SK-N-SH (cell line): Measurements from ENCODE around the gene FHDC1. TPM values are rescaled to one million over a fixed set of nuclear protein-coding genes. Genes with fewer than 3 reads are reported as not detected.

Source experiments
- CTCF ChIA-PET: fragments of 300-600, 350-600 bp; formaldehyde crosslinking; extraction: SDS; loops from one replicate; lab custom pipeline; 2021; lab: Yijun Ruan, JAX
- POLR2A ChIA-PET: fragments of 350-600 bp; sonication (Branson Sonifier 250); formaldehyde crosslinking; extraction: SDS; loops from one replicate; lab custom pipeline; 2020; ENCODE audit warnings: antibody characterized with exemption, inconsistent platforms; lab: Yijun Ruan, JAX
- DNase-seq: peaks from one replicate; pipeline ENCODE4 v3.0.0; 2012
- H2AFZ ChIP-seq: fragments of 200-600 bp; sonication (generic); 2 replicates; pipeline ENCODE4 v1.8.1; 2016; ENCODE audit warnings: antibody characterized with exemption, mild to moderate bottlenecking, low read depth
- H3F3A ChIP-seq: fragments of 200-600 bp; sonication (generic); replicated peaks from 2 replicates; pipeline ENCODE3; 2016; ENCODE audit warnings: antibody characterized with exemption, mild to moderate bottlenecking; ENCODE audit not compliant: insufficient read depth
- H3K27ac ChIP-seq, 2 experiments: fragments of 200-500 bp in 1 of 2; fragments of 200-600 bp in 1 of 2; sonication (Bioruptor generic) in 1 of 2; sonication (generic), shearing (Covaris generic) in 1 of 2; 2 replicates each; pipeline versions ENCODE4 v1.5.1 to v1.6.1; 2014 to 2016; ENCODE audit warnings: low read depth in 2 of 2, inconsistent platforms in 1 of 2, low read length in 1 of 2, mild to moderate bottlenecking in 1 of 2, mixed read lengths in 1 of 2
- H3K27me3 ChIP-seq: fragments of 200-600 bp; sonication (generic), shearing (Covaris generic); 2 replicates; pipeline ENCODE4 v1.6.1; 2016; ENCODE audit warnings: mixed run types; ENCODE audit not compliant: insufficient read depth
- H3K36me3 ChIP-seq, 2 experiments: fragments of 200-500 bp in 1 of 2; fragments of 200-600 bp in 1 of 2; sonication (Bioruptor generic) in 1 of 2; sonication (generic) in 1 of 2; replicated peaks in 1 of 2; 2 replicates each; pipeline versions ENCODE3 to v1.5.1; 2014 to 2016; ENCODE audit warnings: low read length in 1 of 2, mild to moderate bottlenecking in 1 of 2; ENCODE audit not compliant: insufficient read depth in 2 of 2, control insufficient read depth in 1 of 2
- H3K4me1 ChIP-seq, 2 experiments: fragments of 200-500 bp in 1 of 2; fragments of 200-600 bp in 1 of 2; sonication (Bioruptor generic) in 1 of 2; sonication (generic), shearing (Covaris generic) in 1 of 2; 2 replicates each; pipeline versions ENCODE4 v1.5.1 to v1.6.1; 2014 to 2016; ENCODE audit warnings: low read depth in 1 of 2, low read length in 1 of 2, mixed run types in 1 of 2; ENCODE audit not compliant: insufficient read depth in 2 of 2, control insufficient read depth in 1 of 2
- H3K4me2 ChIP-seq: fragments of 200-600 bp; sonication (generic), shearing (Covaris generic); 2 replicates; pipeline ENCODE4 v1.6.1; 2017; ENCODE audit warnings: mixed run types
- H3K4me3 ChIP-seq, 2 experiments: fragments of 200-500 bp in 1 of 2; fragments of 200-600 bp in 1 of 2; sonication (Bioruptor generic) in 1 of 2; sonication (generic), shearing (Covaris generic) in 1 of 2; 2 replicates each; pipeline versions ENCODE4 v1.5.1 to v1.8.1; 2014 to 2016; ENCODE audit warnings: low read depth in 2 of 2, inconsistent platforms in 1 of 2, low read length in 1 of 2, mild to moderate bottlenecking in 1 of 2, mixed read lengths in 1 of 2, moderate library complexity in 1 of 2
- H3K79me2 ChIP-seq: fragments of 200-600 bp; sonication (generic); 2 replicates; pipeline ENCODE4 v1.8.1; 2017; ENCODE audit warnings: mild to moderate bottlenecking; ENCODE audit not compliant: insufficient read depth
- H3K9ac ChIP-seq: fragments of 200-600 bp; sonication (generic); 2 replicates; pipeline ENCODE4 v1.6.1; 2017; ENCODE audit warnings: mixed run types
- H3K9me2 ChIP-seq: fragments of 200-600 bp; sonication (generic); 2 replicates; pipeline ENCODE4 v1.6.1; 2017; ENCODE audit warnings: mixed run types
- H3K9me3 ChIP-seq: fragments of 200-600 bp; sonication (generic); 2 replicates; pipeline ENCODE4 v1.6.1; 2017; ENCODE audit warnings: mixed run types, mild to moderate bottlenecking, moderate library complexity
- H4K20me1 ChIP-seq: fragments of 200-600 bp; sonication (generic); 2 replicates; pipeline ENCODE4 v1.6.1; 2017; ENCODE audit warnings: mild to moderate bottlenecking, mixed run types; ENCODE audit not compliant: insufficient read depth
- CHD2 ChIP-seq: fragments of 150-350 bp; IDR thresholded peaks from 2 replicates; pipeline ENCODE4 v1.6.1; 2018; ENCODE audit warnings: low read length; ENCODE audit not compliant: partially characterized antibody
- CTCF ChIP-seq: fragments of 200-600 bp; sonication (generic); IDR thresholded peaks from 2 replicates; pipeline ENCODE4 v1.6.1; 2017; ENCODE audit warnings: antibody characterized with exemption, mild to moderate bottlenecking, moderate library complexity
- EP300 ChIP-seq, 2 experiments: IDR thresholded peaks; 2 replicates each; pipeline versions ENCODE4 v1.4.0 to v1.6.1; 2012; ENCODE audit warnings: borderline replicate concordance in 1 of 2, low read depth in 1 of 2, low read length in 1 of 2
- EZH2phosphoT487 ChIP-seq: fragments of 200-600 bp; sonication (generic); IDR thresholded peaks from 2 replicates; pipeline ENCODE4 v1.6.1; 2017; ENCODE audit warnings: low read depth, mixed run types, mild to moderate bottlenecking, antibody characterized with exemption, moderate library complexity, borderline replicate concordance
- FOSL2 ChIP-seq: IDR thresholded peaks from 2 replicates; pipeline ENCODE4 v1.4.0; 2012; ENCODE audit warnings: low read depth, mild to moderate bottlenecking, moderate library complexity, borderline replicate concordance
- FOXM1 ChIP-seq: IDR thresholded peaks from 2 replicates; pipeline ENCODE4 v1.4.0; 2012; ENCODE audit warnings: low read depth, mild to moderate bottlenecking
- GABPA ChIP-seq: IDR thresholded peaks from 2 replicates; pipeline ENCODE4 v1.4.0; 2012; ENCODE audit warnings: low read depth, mild to moderate bottlenecking
- MAX ChIP-seq: IDR thresholded peaks from 2 replicates; pipeline ENCODE4 v1.4.0; 2012; ENCODE audit warnings: low read depth
- MEF2A ChIP-seq: IDR thresholded peaks from 2 replicates; pipeline ENCODE4 v1.4.0; 2012; ENCODE audit warnings: low read depth, borderline replicate concordance
- MXI1 ChIP-seq: IDR thresholded peaks from 2 replicates; pipeline ENCODE4 v1.6.1; 2012; ENCODE audit warnings: mild to moderate bottlenecking, low read depth, low read length, improper control_type of control experiment
- NRF1 ChIP-seq: IDR thresholded peaks from 2 replicates; pipeline ENCODE4 v1.6.1; 2012; ENCODE audit warnings: low read depth, mild to moderate bottlenecking, low read length
- RAD21 ChIP-seq: IDR thresholded peaks from 2 replicates; pipeline ENCODE4 v1.6.1; 2012; ENCODE audit warnings: mild to moderate bottlenecking, low read length
- RCOR1 ChIP-seq: fragments of 150-350 bp; IDR thresholded peaks from 2 replicates; pipeline ENCODE4 v1.6.1; 2017; ENCODE audit warnings: antibody characterized with exemption, low read length
- RFX5 ChIP-seq: IDR thresholded peaks from 2 replicates; pipeline ENCODE4 v1.6.1; 2012; ENCODE audit warnings: mild to moderate bottlenecking, improper control_type of control experiment, low read length
- SIN3A ChIP-seq: IDR thresholded peaks from 2 replicates; pipeline ENCODE4 v1.6.1; 2012; ENCODE audit warnings: low read depth, mild to moderate bottlenecking, low read length, moderate library complexity, borderline replicate concordance
- USF1 ChIP-seq: IDR thresholded peaks from 2 replicates; pipeline ENCODE4 v1.4.0; 2012; ENCODE audit warnings: low read depth, borderline replicate concordance
- WGBS: methylation state at CpG from one replicate; pipeline ENCODE4 v1.1.6; 2017; ENCODE audit warnings: low lambda C conversion rate; 5-methylcytosine and 5-hydroxymethylcytosine counted together
- polyA plus RNA-seq, 3 experiments: library from polyadenylated mRNA; depleted of rRNA; stranded (reverse); fragments of >200 nt; gene quantifications; 2 replicates each; pipeline ENCODE4 v1.2.3, GENCODE V29; 2012

Gene FHDC1
- polyA plus RNA-seq, 1 of the 3 experiments (the other 2 are of a cell fraction) = 0.02 TPM

DNA sequence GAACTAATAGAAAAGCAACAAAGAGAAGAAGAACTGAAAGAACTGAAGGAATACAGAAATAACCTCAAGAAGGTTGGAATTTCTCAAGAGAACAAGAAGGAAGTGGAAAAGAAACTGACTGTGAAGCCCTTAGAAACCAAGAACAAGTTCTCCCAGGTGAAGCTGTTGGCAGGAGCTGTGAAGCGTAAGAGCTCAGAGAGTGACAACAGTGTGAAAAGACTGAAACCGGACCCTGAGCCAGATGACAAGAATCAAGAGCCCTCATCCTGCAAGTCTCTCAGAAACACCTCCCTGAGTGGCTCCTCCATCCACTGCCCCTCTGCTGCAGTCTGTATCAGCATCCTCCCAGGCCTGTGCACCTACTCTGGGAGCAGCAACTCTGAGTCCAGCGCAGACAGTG, 8.4 kb upstream of the FHDC1 start (continued):
- TF ChIP-seq FOSL2 (no peak), EZH2phosphoT487 (no peak), RAD21 (no peak)
- TF ChIP-seq, all 33 proteins: peak for 0

- no peaks in the 10 kb centered on the region for H4K20me1 ChIP-seq
- H3K9me2 ChIP-seq = no peaks in the 10 kb centered on the region
- no peaks in the 10 kb centered on the region for H3K36me3 ChIP-seq
- H3K4me1 ChIP-seq = no peaks in the 10 kb centered on the region
- WGBS = 81% methylated on average over 4 of the region's 4 CpGs
- DNase-seq = no peak
- no peak overlapping the region for H2AFZ ChIP-seq
- H3K27ac ChIP-seq = no peak overlapping the region
- POLR2A ChIA-PET = no interaction called here
- CTCF ChIA-PET = interaction anchor here (1.6 kb wide), 1 partner anchor 12 kb away, joined by 5 read pairs; no protein-coding TSS in a partner anchor
- H3K9ac ChIP-seq = no peak overlapping the region
- H3K9me3 ChIP-seq = no peaks in the 10 kb centered on the region
- no peaks in the 10 kb centered on the region for H3K27me3 ChIP-seq
- TF ChIP-seq MEF2A (no peak), EZH2phosphoT487 (no peak), RAD21 (no peak), GABPA (no peak), USF1 (no peak), CHD2 (no peak), FOSL2 (no peak), RFX5 (no peak), RCOR1 (no peak), FOXM1 (no peak), EP300 (IDR thresholded peaks at IDR 0.05; ENCODE audit: borderline replicate concordance in 1 of 2, low read depth in 1 of 2, low read length in 1 of 2) (no peak), NRF1 (no peak), MAX (no peak), SIN3A (no peak), MXI1 (no peak), CTCF (no peak)
- H3F3A ChIP-seq = no peaks in the 10 kb centered on the region
- H3K79me2 ChIP-seq = no peaks in the 10 kb centered on the region
- H3K4me3 ChIP-seq = no peak overlapping the region
- H3K4me2 ChIP-seq = no peak overlapping the region
Measured at GRCh38 chr4:152928286-152928685, 7.8 kb upstream of the FHDC1 start.
